RWPE1 (cell line): ENCODE results near the gene AZU1.

Experiments used
- CTCF ChIA-PET: fragments of 350-600 bp; sonication (Branson Sonifier 250); formaldehyde crosslinking; extraction: SDS; loops from one replicate; lab custom pipeline; 2021; lab: Yijun Ruan, JAX
- POLR2A ChIA-PET: fragments of 400-600 bp; formaldehyde crosslinking; extraction: SDS; loops from one replicate; lab custom pipeline; 2020; ENCODE audit warnings: antibody characterized with exemption; ENCODE audit not compliant: low non-redundant PET; lab: Yijun Ruan, JAX
- DNase-seq: peaks from one replicate; pipeline ENCODE4 v3.0.0; 2012; ENCODE audit warnings: low spot score
- H3K27ac ChIP-seq: fragments of 450-650 bp; 2 replicates; pipeline ENCODE4 v1.5.1; 2017
- CTCF ChIP-seq: fragments of 450-650 bp; conservative IDR thresholded peaks from 2 replicates; pipeline ENCODE4 v1.5.1; 2017; ENCODE audit warnings: low read depth, mild to moderate bottlenecking

Gene AZU1

GRCh38 chr19:879711-880438 is 52.2 kb downstream of the AZU1 start:
- POLR2A ChIA-PET = interaction anchor here (0.5 to 0.6 kb wide), 2 partner anchors 11 to 17 kb away, joined by 4 read pairs; no protein-coding TSS in a partner anchor
- CTCF ChIA-PET = interaction anchor here (0.6 kb wide), 2 partner anchors 42 to 730 kb away, joined by 4 read pairs; no protein-coding TSS in a partner anchor

More at GRCh38 chr19:879711-880438, 52.2 kb downstream of the AZU1 start:
- DNase-seq = no peak
- no peak for TF ChIP-seq CTCF
- 0 out of 2 replicates have a peak overlapping the region, but pooled peaks have one; percentile 13 for H3K27ac ChIP-seq
